ENCODE results near the gene KNOP1.

GRCh38 chr16:19737306-19738038 is 19.4 kb upstream of the KNOP1 start:
- TF ChIP-seq CTCF (IDR thresholded peaks at IDR 0.05) (no peak), POLR2A (IDR thresholded peaks at IDR 0.05) (no peak)

Data from tibial nerve (tissue), 3 donors.